Sigmoid colon (tissue), 3 donors: ENCODE data around the gene SLC9A1.

ENCODE experiments used
- POLR2A ChIP-seq, 2 donors: fragments of 450-650 bp; IDR thresholded peaks; one replicate each; pipeline ENCODE4 v1.6.1; 2016; ENCODE audit warnings: antibody characterized with exemption in 2 of 2, mild to moderate bottlenecking in 2 of 2, moderate library complexity in 2 of 2
- TF ChIP-seq, protein P1 (sequence below), 4 experiments: fragments of 450-650 bp in 3 of 4; fragments of 200-600 bp in 1 of 4; IDR thresholded peaks; one replicate each; pipeline ENCODE4 v1.5.1; 2016 to 2019; ENCODE audit warnings: antibody characterized with exemption in 4 of 4, mild to moderate bottlenecking in 3 of 4, moderate library complexity in 2 of 4

- TF ChIP-seq POLR2A (IDR thresholded peaks at IDR 0.05): no peak
- TF ChIP-seq, protein P1, sequence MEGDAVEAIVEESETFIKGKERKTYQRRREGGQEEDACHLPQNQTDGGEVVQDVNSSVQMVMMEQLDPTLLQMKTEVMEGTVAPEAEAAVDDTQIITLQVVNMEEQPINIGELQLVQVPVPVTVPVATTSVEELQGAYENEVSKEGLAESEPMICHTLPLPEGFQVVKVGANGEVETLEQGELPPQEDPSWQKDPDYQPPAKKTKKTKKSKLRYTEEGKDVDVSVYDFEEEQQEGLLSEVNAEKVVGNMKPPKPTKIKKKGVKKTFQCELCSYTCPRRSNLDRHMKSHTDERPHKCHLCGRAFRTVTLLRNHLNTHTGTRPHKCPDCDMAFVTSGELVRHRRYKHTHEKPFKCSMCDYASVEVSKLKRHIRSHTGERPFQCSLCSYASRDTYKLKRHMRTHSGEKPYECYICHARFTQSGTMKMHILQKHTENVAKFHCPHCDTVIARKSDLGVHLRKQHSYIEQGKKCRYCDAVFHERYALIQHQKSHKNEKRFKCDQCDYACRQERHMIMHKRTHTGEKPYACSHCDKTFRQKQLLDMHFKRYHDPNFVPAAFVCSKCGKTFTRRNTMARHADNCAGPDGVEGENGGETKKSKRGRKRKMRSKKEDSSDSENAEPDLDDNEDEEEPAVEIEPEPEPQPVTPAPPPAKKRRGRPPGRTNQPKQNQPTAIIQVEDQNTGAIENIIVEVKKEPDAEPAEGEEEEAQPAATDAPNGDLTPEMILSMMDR (IDR thresholded peaks at IDR 0.05): no peak
These were observed 395 bp downstream of the SLC9A1 start for GRCh38 chr1:27154469-27154990.
